ENCODE results near the gene F8A1. TPM values are rescaled to one million over a fixed set of nuclear protein-coding genes. Genes with fewer than 3 reads are reported as not detected.

F8A1 gene
- total and polyA plus RNA-seq, 2 of the 8 experiments (the other 6 are each of a cell fraction or from before 2014, with no cell fraction given): 17.0 to 26.8 TPM

DNA sequence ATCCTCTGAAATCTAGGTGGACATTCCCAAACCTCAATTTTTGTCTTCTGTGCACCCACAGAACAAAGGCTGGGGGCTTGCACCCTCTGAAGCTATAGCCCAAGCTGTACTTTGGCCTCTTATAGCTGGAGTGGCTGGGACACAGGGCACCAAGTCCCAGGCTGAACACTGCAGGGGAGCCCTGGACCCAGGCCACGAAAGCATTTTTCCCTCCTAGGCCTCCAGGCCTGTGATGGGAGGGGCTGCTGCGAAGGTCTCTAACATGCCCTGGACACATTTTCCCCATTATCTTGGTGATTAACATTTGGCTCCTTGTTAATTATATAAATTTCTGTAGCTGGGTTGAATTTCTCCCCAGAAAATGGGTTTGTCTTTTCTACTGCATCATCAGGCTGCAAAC, 27.9 kb downstream of the F8A1 start:
- no peak overlapping the region for H2AFZ ChIP-seq (ENCODE audit: low read length)
- ChIA-PET CTCF (ENCODE audit: partially characterized antibody) (no interaction called here), POLR2A (ENCODE audit: partially characterized antibody) (no interaction called here)
- no peak overlapping the region for H3K18ac ChIP-seq (ENCODE audit: extremely low read depth, low read length)
- DNase-seq (ENCODE audit: low read depth in 1 of 2, low spot score in 2 of 2) (no peak), FAIRE-seq (no peak)
- no peaks in the 10 kb centered on the region for H3K79me2 ChIP-seq (ENCODE audit: control insufficient read depth in 1 of 2, insufficient read depth in 2 of 2, low read length in 2 of 2)
- no peak overlapping the region for H3K27ac ChIP-seq (ENCODE audit: low read depth, low read length)
- no peak overlapping the region for H3K4ac ChIP-seq (replicated peaks; ENCODE audit: insufficient read length, low read depth, low read length)
- H2BK5ac ChIP-seq (ENCODE audit: low read depth, low read length): no peak overlapping the region
- H3K36me3 ChIP-seq (ENCODE audit: control insufficient read depth in 2 of 4, insufficient read depth in 4 of 4, low read length in 3 of 4): no peaks in the 10 kb centered on the region
- WGBS, 2 experiments (ENCODE audit: extremely low coverage in 1 of 2, insufficient coverage in 1 of 2, insufficient read length in 1 of 2, insufficient replicate concordance in 2 of 2, low coverage in 1 of 2, low lambda C conversion rate in 2 of 2, missing lambda C conversion rate in 1 of 2): no CpG with 5 or more reads among the region's 2 CpGs
- H3K4me3 ChIP-seq (ENCODE audit: extremely low read depth in 1 of 4, insufficient read depth in 2 of 4, low read depth in 3 of 4, low read length in 4 of 4): no peak overlapping the region
- H4K8ac ChIP-seq (ENCODE audit: extremely low read depth, insufficient read depth, low read length): no peak overlapping the region
- no peak overlapping the region for H2BK15ac ChIP-seq (ENCODE audit: low read length)
- H3K27me3 ChIP-seq (replicated peaks in 1 of 4; ENCODE audit: control insufficient read depth in 3 of 4, extremely low read depth in 1 of 4, insufficient read depth in 3 of 4, low read length in 3 of 4): no peaks in the 10 kb centered on the region
- no peak overlapping the region for H3K14ac ChIP-seq (ENCODE audit: insufficient read length)
- H3K23me2 ChIP-seq (ENCODE audit: low read depth, low read length): no peaks in the 10 kb centered on the region
- no peak overlapping the region for H3K9ac ChIP-seq (replicated peaks in 1 of 4; ENCODE audit: extremely low read depth in 1 of 4, low read depth in 3 of 4, low read length in 3 of 4)
- no peak overlapping the region for H2BK120ac ChIP-seq (replicated peaks; ENCODE audit: low read depth, low read length)
- no peak overlapping the region for H3K23ac ChIP-seq (ENCODE audit: insufficient read length)
- H2AK5ac ChIP-seq (ENCODE audit: low read depth, low read length): no peak overlapping the region
- no peak overlapping the region for H3K56ac ChIP-seq (replicated peaks; ENCODE audit: insufficient read length, low read depth, low read length)
- no peaks in the 10 kb centered on the region for H4K20me1 ChIP-seq (replicated peaks in 1 of 2; ENCODE audit: control insufficient read depth in 1 of 2, insufficient read depth in 2 of 2, low read length in 2 of 2)
- no peak overlapping the region for H4K91ac ChIP-seq (replicated peaks; ENCODE audit: insufficient read length, low read length)
- no peak overlapping the region for H4K5ac ChIP-seq (ENCODE audit: insufficient read length, low read depth, low read length)
- no peak overlapping the region for H2BK20ac ChIP-seq (ENCODE audit: low read length)
- H3K4me1 ChIP-seq (replicated peaks in 1 of 4; ENCODE audit: control insufficient read depth in 3 of 4, insufficient read depth in 4 of 4, low read length in 3 of 4): no peaks in the 10 kb centered on the region
- H3K4me2 ChIP-seq (ENCODE audit: insufficient read depth in 1 of 2, low read depth in 2 of 2, low read length in 2 of 2): no peak overlapping the region
- H3K9me3 ChIP-seq (ENCODE audit: insufficient read depth in 2 of 2, low read depth in 1 of 2, low read length in 1 of 2): peaks cover 0 to 7% of the 10 kb centered on the region in 2 experiments; a peak in 1 of 4 replicates
- H3K79me1 ChIP-seq (ENCODE audit: low read depth, low read length): no peaks in the 10 kb centered on the region
- no peak overlapping the region for H2BK12ac ChIP-seq (ENCODE audit: low read depth, low read length)
- TF ChIP-seq HDAC6 (IDR thresholded peaks at IDR 0.05; ENCODE audit: low read depth, low read length) (no peak), SIRT6 (IDR thresholded peaks at IDR 0.05; ENCODE audit: low read length) (no peak), PHF8 (conservative IDR thresholded peaks at IDR 0.05; ENCODE audit: low read depth, low read length) (no peak), SP4 (IDR thresholded peaks at IDR 0.05; ENCODE audit: low read length) (no peak), CBX8 (IDR thresholded peaks at IDR 0.05; ENCODE audit: borderline replicate concordance, low read depth, low read length) (no peak), SIX5 (IDR thresholded peaks at IDR 0.05; ENCODE audit: low read depth, low read length) (no peak), JUND (IDR thresholded peaks at IDR 0.05; ENCODE audit: low read length) (no peak), ASH2L (IDR thresholded peaks at IDR 0.05; ENCODE audit: low read length) (no peak), SP2 (IDR thresholded peaks at IDR 0.05; ENCODE audit: low read length) (no peak), SRF (IDR thresholded peaks at IDR 0.05; ENCODE audit: low read depth, low read length) (no peak), RXRA (IDR thresholded peaks at IDR 0.05; ENCODE audit: insufficient read depth, low read depth, low read length) (no peak), CHD2 (IDR thresholded peaks at IDR 0.05; ENCODE audit: low read length) (no peak)

Measured in H1 (cell line).